Thoracic aorta (tissue), 2 donors: ENCODE results near the gene MRPL14. TPM values are rescaled to one million over a fixed set of nuclear protein-coding genes. Genes with fewer than 3 reads are reported as not detected.
"Not testable (repeated sequence)": the region's sequence is repeated elsewhere in the genome, so short reads cannot be mapped to it uniquely, and the experiment has no call there.

Experiments used
- ATAC-seq: fragments of 150-250 bp; one replicate; pipeline ENCODE4 v1.8.0; 2017; ENCODE audit warnings: low read depth; ENCODE audit not compliant: insufficient number of reproducible peaks, low FRiP score
- DNase-seq: peaks from one replicate; pipeline ENCODE4 v3.0.0-alpha.2; 2020; ENCODE audit warnings: low spot score
- H3K27ac ChIP-seq, 2 donors: fragments of 200-600 bp; sonication (generic); 1 replicate in 1 of 2; 2 replicates in 1 of 2; pipeline ENCODE4 v1.5.1; 2016; ENCODE audit warnings: mild to moderate bottlenecking in 2 of 2, moderate library complexity in 2 of 2
- H3K27me3 ChIP-seq: fragments of 200-600 bp; sonication (generic); replicated peaks from 2 replicates; pipeline ENCODE4 v1.6.0; 2016; ENCODE audit warnings: mild to moderate bottlenecking; ENCODE audit not compliant: insufficient read depth
- H3K36me3 ChIP-seq: fragments of 200-600 bp; sonication (generic); one replicate; pipeline ENCODE4 v1.5.1; 2016
- H3K4me1 ChIP-seq, 2 donors: fragments of 200-600 bp; sonication (generic); 1 replicate in 1 of 2; 2 replicates in 1 of 2; pipeline versions ENCODE4 v1.5.1 to v1.6.0; 2016; ENCODE audit warnings: low read depth in 2 of 2, mild to moderate bottlenecking in 1 of 2; ENCODE audit not compliant: control insufficient read depth in 1 of 2
- H3K4me3 ChIP-seq: fragments of 200-600 bp; sonication (generic); 2 replicates; pipeline ENCODE4 v1.5.1; 2016; ENCODE audit warnings: mild to moderate bottlenecking
- H3K9me3 ChIP-seq: fragments of 200-600 bp; sonication (generic); 2 replicates; pipeline ENCODE4 v1.5.1; 2016
- CTCF ChIP-seq: fragments of 200-600 bp; sonication (generic); IDR thresholded peaks from one replicate; pipeline ENCODE4 v1.5.1; 2019; ENCODE audit warnings: antibody characterized with exemption
- total RNA-seq, 2 donors: library from RNA; depleted of rRNA; stranded (reverse); fragments of >200 nt; gene quantifications; one replicate each; pipeline versions ENCODE4 v1.1.0 to v1.2.3, GENCODE V29; 2016

The MRPL14 gene
- total RNA-seq, 2 donors from 2014 or later = 31.0 to 32.4 TPM

- no peaks in the 10 kb centered on the region for H3K9me3 ChIP-seq
- H3K27ac ChIP-seq = no peak overlapping the region
- no peaks in the 10 kb centered on the region for H3K4me1 ChIP-seq
- no peaks in the 10 kb centered on the region for H3K27me3 ChIP-seq
- no peaks in the 10 kb centered on the region for H3K36me3 ChIP-seq
- H3K4me3 ChIP-seq = no peak overlapping the region
- no peak for ATAC-seq
- DNase-seq = no peak
- no peak for TF ChIP-seq CTCF
Measured at GRCh38 chr6:44097782-44098317, 29.4 kb downstream of the MRPL14 start.

- peak; percentile 75 for TF ChIP-seq CTCF
- H3K9me3 ChIP-seq = no peaks in the 10 kb centered on the region
Measured at GRCh38 chr6:44096612-44097011, 30.6 kb downstream of the MRPL14 start.

GRCh38 chr6:44095243-44095623, 32.0 kb downstream of the MRPL14 start:
- H3K9me3 ChIP-seq, H3K36me3 ChIP-seq, H3K27me3 ChIP-seq, ATAC-seq, H3K27ac ChIP-seq, H3K4me3 ChIP-seq, DNase-seq, H3K4me1 ChIP-seq: not testable (repeated sequence)

More at GRCh38 chr6:44096612-44097011, 30.6 kb downstream of the MRPL14 start:
- DNase-seq (no peak), ATAC-seq (peak; percentile 54)
- Histone ChIP-seq H3K4me3 (no peak overlapping the region), H3K27ac (no peak overlapping the region), H3K36me3 (no peaks in the 10 kb centered on the region), H3K27me3 (no peaks in the 10 kb centered on the region), H3K4me1 (no peaks in the 10 kb centered on the region)

- no peaks in the 10 kb centered on the region for H3K9me3 ChIP-seq
- H3K27ac ChIP-seq = no peak overlapping the region
- DNase-seq (no peak), ATAC-seq (no peak)
- no peaks in the 10 kb centered on the region for H3K36me3 ChIP-seq
- H3K4me3 ChIP-seq = no peak overlapping the region
- no peaks in the 10 kb centered on the region for H3K27me3 ChIP-seq
- no peaks in the 10 kb centered on the region for H3K4me1 ChIP-seq
- no peak for TF ChIP-seq CTCF
Measured at GRCh38 chr6:44094403-44095242, 32.6 kb downstream of the MRPL14 start.

- Histone ChIP-seq H3K9me3 (no peaks in the 10 kb centered on the region), H3K4me3 (no peak overlapping the region), H3K4me1 (no peaks in the 10 kb centered on the region), H3K27ac (no peak overlapping the region), H3K36me3 (peaks cover 4% of the 10 kb centered on the region), H3K27me3 (no peaks in the 10 kb centered on the region)
- no peak for TF ChIP-seq CTCF
- DNase-seq (no peak), ATAC-seq (no peak)
Measured at GRCh38 chr6:44093750-44094402, 33.4 kb downstream of the MRPL14 start.
